Activated T-cell treated with anti-CD3 and anti-CD28 coated beads, Interleukin-2, amount 50 U/mL, for 4 hours (primary cell): ENCODE measurements around the gene ABCB4. TPM values are rescaled to one million over a fixed set of nuclear protein-coding genes. Genes with fewer than 3 reads are reported as not detected.

Source experiments
- ATAC-seq, 2 donors: fragments of 200-7000 bp; cut with Tn5 transposase; one replicate each; pipeline ENCODE4 v1.10.0; 2021
- DNase-seq: peaks from one replicate; pipeline ENCODE4 v3.0.0-alpha.2; 2020
- H3K27me3 Mint-ChIP-seq: one replicate; pipeline ENCODE4 v1.8.0; 2021; ENCODE audit warnings: low read depth, mixed read lengths
- H3K36me3 Mint-ChIP-seq: one replicate; pipeline ENCODE4 v1.8.0; 2022; ENCODE audit warnings: mixed read lengths; ENCODE audit not compliant: insufficient read depth
- H3K4me1 Mint-ChIP-seq: one replicate; pipeline ENCODE4 v1.8.0; 2021; ENCODE audit warnings: low read depth, mixed read lengths
- H3K4me3 Mint-ChIP-seq: one replicate; pipeline ENCODE4 v1.8.0; 2021; ENCODE audit warnings: mild to moderate bottlenecking, moderate library complexity, mixed read lengths
- H3K9me3 Mint-ChIP-seq: one replicate; pipeline ENCODE4 v1.8.0; 2021; ENCODE audit warnings: mixed read lengths
- total RNA-seq, 3 donors: library from RNA; stranded (reverse); gene quantifications; one replicate each; pipeline ENCODE4 v1.2.1, GENCODE V29; 2021

The ABCB4 gene
- total RNA-seq, 3 donors from 2014 or later, result 0.18 to 0.27 TPM; not detected in 1

DNA sequence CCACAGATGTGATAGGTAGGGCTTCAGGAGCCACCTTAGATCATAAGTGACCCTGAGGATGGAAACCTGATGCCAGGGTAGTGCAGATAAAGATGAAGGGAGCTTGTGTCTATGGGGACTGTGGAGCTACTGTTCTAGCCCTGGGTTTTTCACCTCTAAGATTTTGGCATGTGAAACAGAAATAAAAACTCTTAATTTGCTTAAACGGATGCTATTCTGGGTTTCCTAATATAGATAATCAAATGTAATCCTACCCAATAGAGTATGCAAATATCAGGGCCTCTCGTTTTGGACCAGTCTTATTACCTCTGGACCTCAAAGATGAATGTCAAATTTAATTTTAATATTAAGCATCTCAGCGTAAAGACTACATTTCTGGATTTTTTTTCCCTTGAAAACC lies 49.3 kb downstream of the ABCB4 start:
- Mint-ChIP-seq H3K4me3 (no peak overlapping the region), H3K4me1 (no peaks in the 10 kb centered on the region), H3K36me3 (no peaks in the 10 kb centered on the region), H3K9me3 (no peaks in the 10 kb centered on the region), H3K27me3 (peaks cover 8% of the 10 kb centered on the region)
- DNase-seq (no peak), ATAC-seq (no peak)

- peaks cover 10% of the 10 kb centered on the region for H3K27me3 Mint-ChIP-seq
- no peak overlapping the region for H3K4me3 Mint-ChIP-seq
- no peaks in the 10 kb centered on the region for H3K36me3 Mint-ChIP-seq
- ATAC-seq (no peak), DNase-seq (no peak)
- H3K9me3 Mint-ChIP-seq, result no peaks in the 10 kb centered on the region
- no peaks in the 10 kb centered on the region for H3K4me1 Mint-ChIP-seq
Observed at GRCh38 chr7:87424075-87424474, 51.4 kb downstream of the ABCB4 start.

- Mint-ChIP-seq H3K4me3 (no peak overlapping the region), H3K36me3 (no peaks in the 10 kb centered on the region), H3K27me3 (peaks cover 11% of the 10 kb centered on the region), H3K9me3 (no peaks in the 10 kb centered on the region), H3K4me1 (no peaks in the 10 kb centered on the region)
- no peak for DNase-seq
- no peak for ATAC-seq
Observed at GRCh38 chr7:87420173-87420572, 55.3 kb downstream of the ABCB4 start.

DNA sequence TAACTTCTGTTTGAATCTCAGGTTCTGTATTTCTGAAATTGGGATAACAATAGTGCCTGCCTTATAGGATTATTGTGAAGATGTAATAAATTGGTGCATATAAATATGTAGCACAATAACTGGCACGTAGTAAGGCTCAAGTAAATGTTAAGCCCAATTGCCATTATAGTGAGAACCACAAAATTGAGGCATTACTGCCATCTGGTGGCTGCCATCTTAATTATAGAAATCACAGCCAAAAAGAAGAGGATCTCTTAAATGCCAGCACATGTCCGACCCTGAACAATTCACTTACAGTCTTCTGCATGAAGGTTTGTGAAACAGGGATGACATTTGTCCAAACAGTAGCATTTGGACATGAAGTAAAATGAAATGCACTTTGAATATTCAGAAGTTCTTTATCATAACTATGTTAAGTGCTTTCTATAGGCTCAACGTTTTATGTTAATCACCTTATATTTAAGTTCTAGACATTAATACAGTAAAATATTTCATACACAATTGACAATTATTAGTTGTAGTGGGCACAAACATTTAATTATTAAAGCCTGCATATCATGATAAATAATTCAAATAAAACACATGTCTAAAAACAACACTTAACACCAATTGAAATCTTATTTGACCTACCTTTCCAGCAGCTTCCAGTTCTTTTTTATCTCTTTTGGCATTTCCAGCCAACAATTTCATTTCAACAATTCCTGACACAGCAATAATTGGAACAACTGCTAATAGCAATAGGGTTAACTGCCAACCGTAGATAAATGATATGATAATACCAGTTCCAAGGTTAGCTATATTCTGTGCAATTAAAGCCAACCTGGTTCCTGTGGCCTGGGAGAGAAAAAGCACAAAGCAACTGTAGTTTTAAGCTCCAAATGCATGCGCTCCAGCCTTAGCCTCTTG lies 58.5 kb downstream of the ABCB4 start:
- Mint-ChIP-seq H3K4me3 (no peak overlapping the region), H3K36me3 (no peaks in the 10 kb centered on the region), H3K9me3 (no peaks in the 10 kb centered on the region), H3K4me1 (no peaks in the 10 kb centered on the region), H3K27me3 (peaks cover 4% of the 10 kb centered on the region)
- peak; percentile 64 for DNase-seq
- ATAC-seq, result peak; percentile 43 to 46

DNA sequence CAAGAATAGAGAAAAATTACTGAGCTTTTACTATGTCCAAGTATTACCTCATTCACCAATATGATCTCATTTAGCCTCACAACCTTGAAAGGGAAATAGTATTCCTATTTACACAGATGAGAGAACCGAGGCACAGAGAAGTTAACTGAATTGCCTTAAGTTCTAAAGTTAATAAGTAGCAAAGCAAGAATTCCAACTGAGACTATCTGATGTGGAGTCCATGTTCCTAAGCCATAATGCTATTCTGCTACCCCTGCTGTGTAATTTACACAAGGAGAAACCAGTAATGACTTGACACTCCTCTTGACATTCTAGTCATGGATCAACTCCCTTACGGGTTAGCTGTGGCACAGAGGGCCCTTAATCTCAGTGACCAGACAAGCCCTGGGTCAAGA lies 60.7 kb downstream of the ABCB4 start:
- Mint-ChIP-seq H3K4me1 (no peaks in the 10 kb centered on the region), H3K4me3 (no peak overlapping the region), H3K27me3 (peaks cover 2% of the 10 kb centered on the region), H3K36me3 (no peaks in the 10 kb centered on the region), H3K9me3 (no peaks in the 10 kb centered on the region)
- no peak for DNase-seq
- ATAC-seq, result no peak

DNA sequence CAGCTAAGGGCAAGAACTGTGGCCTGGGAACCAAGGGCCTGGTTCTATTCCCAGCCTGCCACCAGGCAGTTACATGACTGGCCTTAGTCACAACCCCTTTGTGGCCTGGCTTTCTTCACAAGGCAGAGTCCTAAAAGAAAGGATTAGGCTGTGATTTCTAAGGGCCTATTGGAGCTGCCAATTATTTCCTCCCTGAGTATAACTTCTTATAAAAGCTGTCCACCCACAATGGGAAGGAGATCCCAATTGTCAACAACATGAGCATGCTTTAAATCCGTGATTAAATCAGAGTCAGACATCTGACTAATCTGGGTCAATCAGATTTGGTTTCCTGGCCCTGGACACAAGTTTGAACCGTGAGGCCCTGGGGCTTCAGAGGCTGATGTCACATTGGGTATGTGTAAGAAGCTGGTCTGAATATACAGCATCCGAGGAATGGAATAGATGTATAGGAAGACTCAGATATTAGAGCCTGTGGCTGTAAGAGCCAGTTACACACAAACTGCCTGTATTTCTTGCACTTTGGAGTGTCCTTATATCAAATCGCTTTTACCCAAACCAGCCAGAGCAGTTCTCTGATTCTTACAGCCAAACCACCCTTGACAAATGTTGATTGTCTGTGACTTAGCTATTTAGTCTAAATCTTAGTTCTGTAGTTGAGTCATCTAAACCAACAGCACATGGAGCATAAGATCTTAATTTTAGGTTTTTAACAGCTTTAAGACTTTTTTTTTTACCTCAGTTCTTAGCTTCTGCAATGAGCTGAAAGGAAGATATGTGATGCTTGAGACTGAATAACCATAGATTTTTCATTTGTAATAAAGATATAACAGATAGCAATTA lies 61.3 kb downstream of the ABCB4 start:
- Mint-ChIP-seq H3K27me3 (peaks cover 2% of the 10 kb centered on the region), H3K4me3 (no peak overlapping the region), H3K36me3 (no peaks in the 10 kb centered on the region), H3K9me3 (no peaks in the 10 kb centered on the region), H3K4me1 (no peaks in the 10 kb centered on the region)
- no peak for ATAC-seq
- DNase-seq, result no peak

DNA sequence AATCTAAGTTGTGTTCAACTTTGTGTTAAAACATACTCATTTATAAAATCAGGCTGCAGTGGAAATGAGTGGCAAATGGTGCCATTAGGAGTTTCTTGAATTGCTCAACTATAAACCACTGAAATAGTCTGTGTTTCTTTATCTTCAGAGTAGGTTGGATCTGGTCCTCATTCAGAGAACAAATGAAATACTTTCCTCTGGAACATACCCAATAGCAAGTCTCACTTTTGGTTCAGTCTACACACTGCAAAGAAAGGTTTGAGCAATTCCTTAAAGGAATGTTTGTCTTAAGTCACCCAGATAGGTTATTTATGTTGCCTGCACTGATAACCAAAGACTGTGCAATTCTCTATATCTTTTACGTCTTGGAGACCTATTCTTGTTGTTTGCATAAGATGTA lies 62.5 kb downstream of the ABCB4 start:
- Mint-ChIP-seq H3K27me3 (peaks cover 2% of the 10 kb centered on the region), H3K4me3 (no peak overlapping the region), H3K4me1 (no peaks in the 10 kb centered on the region), H3K9me3 (no peaks in the 10 kb centered on the region), H3K36me3 (no peaks in the 10 kb centered on the region)
- no peak for DNase-seq
- no peak for ATAC-seq

GRCh38 chr7:87411186-87411585 lies 64.3 kb downstream of the ABCB4 start:
- Mint-ChIP-seq H3K4me1 (no peaks in the 10 kb centered on the region), H3K27me3 (peaks cover 3% of the 10 kb centered on the region), H3K9me3 (no peaks in the 10 kb centered on the region), H3K36me3 (no peaks in the 10 kb centered on the region), H3K4me3 (no peak overlapping the region)
- ATAC-seq (no peak), DNase-seq (no peak)

DNA sequence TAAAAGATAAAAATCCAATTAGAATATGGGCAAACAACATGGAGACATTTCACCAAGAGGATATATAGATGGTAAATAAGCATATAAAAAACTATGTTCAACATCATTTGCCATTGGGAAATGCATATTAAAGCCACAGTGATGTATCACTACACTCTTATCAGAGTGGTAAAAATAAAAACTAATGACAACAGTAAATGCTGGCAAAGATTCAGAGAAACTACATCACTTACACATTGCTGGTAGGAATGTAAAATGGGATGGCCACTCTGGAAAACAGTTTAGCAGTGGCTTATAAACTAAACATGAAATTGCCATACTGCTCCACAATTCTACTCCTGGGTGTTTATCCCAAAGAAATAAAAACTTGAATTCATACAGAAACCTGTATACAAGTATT lies 70.8 kb downstream of the ABCB4 start:
- H3K27me3 Mint-ChIP-seq, result peaks cover 3% of the 10 kb centered on the region
- ATAC-seq, result no peak
- no peak for DNase-seq
- H3K4me3 Mint-ChIP-seq, result no peak overlapping the region
- no peaks in the 10 kb centered on the region for H3K36me3 Mint-ChIP-seq
- H3K9me3 Mint-ChIP-seq, result no peaks in the 10 kb centered on the region
- H3K4me1 Mint-ChIP-seq, result no peaks in the 10 kb centered on the region

DNA sequence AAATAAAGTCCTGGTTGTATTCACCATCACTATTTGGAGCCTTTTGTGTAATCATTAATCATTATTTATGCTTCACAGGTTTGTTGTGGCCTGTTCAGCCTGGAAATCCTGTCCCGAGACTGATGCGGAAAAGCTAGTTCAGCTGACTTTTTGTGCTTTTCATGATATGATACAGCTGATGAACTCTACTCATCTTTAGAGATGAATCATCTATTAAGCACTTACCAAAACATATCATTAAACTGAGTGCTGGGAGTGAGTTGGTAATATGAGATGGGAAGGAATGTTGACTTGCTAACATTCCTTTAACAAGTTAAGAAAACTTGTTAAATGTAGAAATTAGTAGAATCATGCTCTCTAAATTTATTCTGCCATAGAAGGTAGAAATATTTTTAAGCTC lies 77.0 kb downstream of the ABCB4 start:
- Mint-ChIP-seq H3K4me1 (no peaks in the 10 kb centered on the region), H3K9me3 (no peaks in the 10 kb centered on the region), H3K36me3 (peaks cover 11% of the 10 kb centered on the region), H3K4me3 (no peak overlapping the region), H3K27me3 (no peaks in the 10 kb centered on the region)
- DNase-seq, result no peak
- no peak for ATAC-seq

- Mint-ChIP-seq H3K9me3 (no peaks in the 10 kb centered on the region), H3K27me3 (no peaks in the 10 kb centered on the region), H3K4me3 (no peak overlapping the region), H3K36me3 (peaks cover 28% of the 10 kb centered on the region), H3K4me1 (no peaks in the 10 kb centered on the region)
- ATAC-seq, result no peak
- DNase-seq, result no peak
Observed at GRCh38 chr7:87395442-87396020, 79.9 kb downstream of the ABCB4 start.

DNA sequence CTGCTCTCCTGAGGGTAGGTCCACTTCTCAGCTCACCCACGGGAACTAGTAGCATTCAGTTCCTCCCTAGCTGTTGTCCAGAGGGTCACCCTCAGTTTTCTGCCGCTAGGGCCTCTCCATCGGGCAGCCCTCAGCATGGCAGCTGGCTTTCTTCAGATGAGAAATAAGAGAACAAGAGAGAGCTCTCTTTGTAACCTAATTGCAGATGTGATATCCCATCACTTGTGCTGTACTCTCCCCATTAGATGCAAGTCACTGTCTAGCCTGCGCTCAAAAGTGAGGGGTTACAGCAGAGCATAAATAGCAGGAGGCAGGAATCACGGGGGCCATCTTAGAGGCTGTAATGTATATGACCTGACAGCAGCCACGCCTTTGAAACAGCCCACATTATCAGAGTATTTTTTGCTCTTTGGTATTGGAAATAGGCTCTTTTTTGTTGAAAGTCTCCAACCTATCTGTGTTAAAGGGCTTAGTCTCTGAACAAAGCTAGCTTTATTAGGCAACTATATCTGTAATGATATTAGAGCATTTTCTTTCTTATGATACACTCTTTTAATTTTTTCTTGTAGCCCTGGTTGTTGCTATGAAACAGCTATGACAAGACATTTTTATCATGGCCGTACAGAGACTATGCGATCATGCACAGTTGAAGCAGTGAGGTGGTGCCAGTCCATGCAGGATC lies 84.3 kb downstream of the ABCB4 start:
- Mint-ChIP-seq H3K4me1 (no peaks in the 10 kb centered on the region), H3K4me3 (no peak overlapping the region), H3K9me3 (no peaks in the 10 kb centered on the region), H3K27me3 (no peaks in the 10 kb centered on the region), H3K36me3 (peaks cover 51% of the 10 kb centered on the region)
- no peak for DNase-seq
- no peak for ATAC-seq

DNA sequence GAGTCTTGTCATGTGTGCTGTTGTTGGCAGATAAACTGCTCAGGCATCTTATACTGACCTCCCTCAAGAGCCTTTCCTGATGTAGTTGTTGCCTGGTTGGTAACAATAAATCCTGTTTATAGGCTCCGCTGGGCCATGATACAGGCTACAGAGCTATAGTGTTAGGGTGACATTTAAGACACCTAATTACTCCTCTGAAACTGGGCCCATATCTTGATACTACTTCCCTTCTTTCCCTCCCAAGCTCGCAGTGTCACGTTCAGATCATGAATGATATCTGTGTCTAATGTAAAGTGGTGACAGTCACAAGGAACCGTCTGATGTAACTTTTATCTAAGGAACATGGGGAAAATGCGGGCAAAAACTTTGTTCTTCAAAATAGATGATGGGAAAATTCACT lies 94.6 kb downstream of the ABCB4 start:
- H3K4me1 Mint-ChIP-seq, result no peaks in the 10 kb centered on the region
- H3K36me3 Mint-ChIP-seq, result peaks cover 35% of the 10 kb centered on the region
- DNase-seq (no peak), ATAC-seq (no peak)
- H3K27me3 Mint-ChIP-seq, result no peaks in the 10 kb centered on the region
- H3K9me3 Mint-ChIP-seq, result peaks cover 8% of the 10 kb centered on the region
- H3K4me3 Mint-ChIP-seq, result no peak overlapping the region
